Tibial nerve (tissue), 4 donors: Measurements from ENCODE around the gene MRPS23. TPM values are rescaled to one million over a fixed set of nuclear protein-coding genes. Genes with fewer than 3 reads are reported as not detected.
A peak's percentile ranks its signal among the peaks of the same experiment; 100 is the strongest.

Experiments
- DNase-seq, 2 donors: peaks; one replicate each; pipeline ENCODE4 v3.0.0-alpha.2; 2019; ENCODE audit warnings: low spot score in 2 of 2
- H3K27ac ChIP-seq, 4 donors: fragments of 200-600 bp; sonication (generic) in 3 of 4; one replicate each; pipeline ENCODE4 v1.5.1; 2017 to 2019; ENCODE audit warnings: mild to moderate bottlenecking in 1 of 4
- H3K27me3 ChIP-seq, 2 donors: fragments of 200-600 bp; sonication (generic) in 1 of 2; one replicate each; pipeline versions ENCODE4 v1.5.1 to v1.6.0; 2017 to 2019
- H3K36me3 ChIP-seq, 3 donors: fragments of 200-600 bp; sonication (generic); one replicate each; pipeline ENCODE4 v1.5.1; 2018 to 2019
- H3K4me1 ChIP-seq, 4 donors: fragments of 200-600 bp; sonication (generic) in 3 of 4; one replicate each; pipeline ENCODE4 v1.5.1; 2017 to 2019
- H3K4me3 ChIP-seq, 4 donors: fragments of 200-600 bp; sonication (generic) in 3 of 4; one replicate each; pipeline ENCODE4 v1.5.1; 2017 to 2019; ENCODE audit warnings: mild to moderate bottlenecking in 1 of 4, moderate library complexity in 1 of 4
- H3K9me3 ChIP-seq, 4 donors: fragments of 200-600 bp; sonication (generic) in 3 of 4; one replicate each; pipeline ENCODE4 v1.5.1; 2017 to 2019
- CTCF ChIP-seq, 5 experiments: fragments of 200-600 bp in 3 of 5; fragments of 450-650 bp in 2 of 5; sonication (generic) in 3 of 5; IDR thresholded peaks; one replicate each; pipeline ENCODE4 v1.5.1; 2016 to 2019; ENCODE audit warnings: antibody characterized with exemption in 5 of 5, mild to moderate bottlenecking in 3 of 5, moderate library complexity in 2 of 5
- EP300 ChIP-seq, 2 donors: sonication (generic); formaldehyde crosslinking; IDR thresholded peaks; one replicate each; pipeline ENCODE4 v1.6.1; 2017; ENCODE audit warnings: antibody characterized with exemption in 2 of 2, mild to moderate bottlenecking in 1 of 2
- POLR2A ChIP-seq, 2 donors: fragments of 450-650 bp; IDR thresholded peaks; one replicate each; pipeline ENCODE4 v1.6.1; 2017; ENCODE audit warnings: antibody characterized with exemption in 2 of 2, mild to moderate bottlenecking in 2 of 2, moderate library complexity in 2 of 2
- WGBS, 2 donors: methylation state at CpG; one replicate each; pipeline ENCODE4 v1.1.5; 2018; 5-methylcytosine and 5-hydroxymethylcytosine counted together
- total RNA-seq, 4 donors: library from RNA; depleted of rRNA; stranded (reverse); fragments of >200 nt; gene quantifications; one replicate each; pipeline ENCODE4 v1.1.0, GENCODE V29; 2016

Gene MRPS23
- total RNA-seq, 4 donors from 2014 or later: 8.0 to 20.1 (median 9.0) TPM

- 78 to 88% methylated on average over 10 of the region's 10 CpGs for WGBS, 2 donors
- no peak overlapping the region for H3K27ac ChIP-seq
- no peak for DNase-seq
These were observed 7.2 kb upstream of the MRPS23 start for GRCh38 chr17:57856792-57857620.

DNA sequence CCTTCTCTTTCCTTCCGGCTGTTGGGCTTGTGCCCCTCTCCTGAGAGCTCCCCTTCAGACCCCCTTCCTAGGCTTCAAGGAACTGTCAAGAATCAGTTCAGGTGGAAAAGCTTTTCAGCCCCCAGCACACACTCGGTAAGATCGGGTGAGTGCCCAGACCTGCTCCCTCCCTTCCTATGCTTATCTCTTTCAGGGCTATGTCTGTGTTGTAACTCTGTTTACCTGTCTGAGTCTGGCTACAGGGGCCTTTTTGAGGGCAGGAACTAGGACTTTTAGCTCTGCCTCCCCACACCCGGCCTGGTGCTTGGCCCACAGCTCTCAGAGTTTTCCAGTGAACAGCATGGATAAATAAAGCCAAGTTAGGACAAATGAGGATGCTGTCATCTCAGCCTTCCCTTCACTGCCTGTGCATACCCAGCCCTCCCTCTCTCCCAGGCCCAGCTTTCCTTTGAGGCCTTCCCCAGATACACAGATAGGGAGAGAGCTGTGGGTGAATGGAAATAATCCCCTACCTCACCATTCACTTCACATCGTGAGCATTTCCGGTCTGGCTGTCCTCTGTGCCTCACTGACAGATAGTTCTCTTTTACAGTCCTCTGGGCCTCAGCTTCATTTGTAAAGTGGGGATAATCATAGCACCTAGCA is 5.7 kb upstream of the MRPS23 start:
- peaks cover 0 to 55% (median 21%) of the 10 kb centered on the region in 4 donors for H3K4me1 ChIP-seq
- H3K4me3 ChIP-seq: no peak overlapping the region
- H3K9me3 ChIP-seq: no peaks in the 10 kb centered on the region
- no peaks in the 10 kb centered on the region for H3K27me3 ChIP-seq
- H3K27ac ChIP-seq: no peak overlapping the region
- no peaks in the 10 kb centered on the region for H3K36me3 ChIP-seq
- DNase-seq: no peak
- WGBS, 2 donors: 65 to 68% methylated on average over 6 of the region's 6 CpGs
- no peak for TF ChIP-seq CTCF (IDR thresholded peaks at IDR 0.05)
- no peak for TF ChIP-seq POLR2A (IDR thresholded peaks at IDR 0.05)
- TF ChIP-seq EP300 (IDR thresholded peaks at IDR 0.05): no peak

More at GRCh38 chr17:57856792-57857620, 7.2 kb upstream of the MRPS23 start:
- H3K4me1 ChIP-seq: peaks cover 0 to 57% (median 23%) of the 10 kb centered on the region in 4 donors
- H3K4me3 ChIP-seq: no peak overlapping the region
- no peak for TF ChIP-seq EP300 (IDR thresholded peaks at IDR 0.05)
- TF ChIP-seq CTCF (IDR thresholded peaks at IDR 0.05): no peak
- TF ChIP-seq POLR2A (IDR thresholded peaks at IDR 0.05): no peak
- H3K27me3 ChIP-seq: no peaks in the 10 kb centered on the region
- H3K36me3 ChIP-seq: no peaks in the 10 kb centered on the region
- H3K9me3 ChIP-seq: no peaks in the 10 kb centered on the region

- TF ChIP-seq POLR2A (IDR thresholded peaks at IDR 0.05) (no peak), EP300 (IDR thresholded peaks at IDR 0.05) (peak in 1 of 2 donors; percentile 65), CTCF (IDR thresholded peaks at IDR 0.05) (no peak)
- WGBS, 2 donors: 46 to 58% methylated on average over 8 of the region's 8 CpGs
- Histone ChIP-seq H3K36me3 (peaks cover 0 to 3% (median 0%) of the 10 kb centered on the region in 3 donors), H3K4me1 (peaks cover 0 to 47% (median 23%) of the 10 kb centered on the region in 4 donors), H3K9me3 (no peaks in the 10 kb centered on the region), H3K27me3 (no peaks in the 10 kb centered on the region), H3K4me3 (no peak overlapping the region), H3K27ac (peak overlapping the region in 3 of 4 donors; percentile 9 to 94 (median 57))
- DNase-seq: no peak
These were observed 3.9 kb upstream of the MRPS23 start for GRCh38 chr17:57853695-57854094.

- TF ChIP-seq POLR2A (IDR thresholded peaks at IDR 0.05): no peak
- TF ChIP-seq EP300 (IDR thresholded peaks at IDR 0.05): no peak
- TF ChIP-seq CTCF (IDR thresholded peaks at IDR 0.05): no peak
- DNase-seq: no peak
- no peak overlapping the region for H3K4me3 ChIP-seq
- H3K27me3 ChIP-seq: no peaks in the 10 kb centered on the region
- peaks cover 0 to 10% (median 0%) of the 10 kb centered on the region in 3 donors for H3K36me3 ChIP-seq
- peak overlapping the region; percentile 9 to 94 (median 92) for H3K27ac ChIP-seq
- no peaks in the 10 kb centered on the region for H3K9me3 ChIP-seq
- WGBS, 2 donors: 71 to 74% methylated on average over 6 of the region's 6 CpGs
- H3K4me1 ChIP-seq: peaks cover 0 to 48% (median 24%) of the 10 kb centered on the region in 4 donors
These were observed 3.1 kb upstream of the MRPS23 start for GRCh38 chr17:57852955-57853328.
